DOHH2 (cell line): Measurements from ENCODE around the gene SRGAP3.

Experiments used
- CTCF ChIP-seq: fragments of 200-600 bp; sonication (generic); IDR thresholded peaks from one replicate; pipeline ENCODE4 v1.5.1; 2014; ENCODE audit warnings: antibody characterized with exemption, mild to moderate bottlenecking, low read depth, low read length; ENCODE audit not compliant: poor library complexity, severe bottlenecking
- EZH2phosphoT487 ChIP-seq: fragments of 200-600 bp; sonication (generic); IDR thresholded peaks from 2 replicates; pipeline ENCODE4 v1.6.1; 2017; ENCODE audit warnings: borderline replicate concordance, mild to moderate bottlenecking, antibody characterized with exemption, low read length, moderate library complexity, mixed read lengths

GRCh38 chr3:9290566-9290965, 41.1 kb upstream of the SRGAP3 start:
- TF ChIP-seq EZH2phosphoT487 (no peak), CTCF (no peak)
